ENCODE measurements around the gene FBXO17. TPM values are rescaled to one million over a fixed set of nuclear protein-coding genes. Genes with fewer than 3 reads are reported as not detected.

Gene FBXO17, protein sequence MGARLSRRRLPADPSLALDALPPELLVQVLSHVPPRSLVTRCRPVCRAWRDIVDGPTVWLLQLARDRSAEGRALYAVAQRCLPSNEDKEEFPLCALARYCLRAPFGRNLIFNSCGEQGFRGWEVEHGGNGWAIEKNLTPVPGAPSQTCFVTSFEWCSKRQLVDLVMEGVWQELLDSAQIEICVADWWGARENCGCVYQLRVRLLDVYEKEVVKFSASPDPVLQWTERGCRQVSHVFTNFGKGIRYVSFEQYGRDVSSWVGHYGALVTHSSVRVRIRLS
- not detected for total RNA-seq
- polyA plus RNA-seq (2013, experiment 1 of 2) = 0.09 TPM
- polyA plus RNA-seq (2013, experiment 2 of 2) = 0.67 TPM
- 0 to 0.32 (median 0) reads per million in 172 experiments for total RNA-seq

DNA sequence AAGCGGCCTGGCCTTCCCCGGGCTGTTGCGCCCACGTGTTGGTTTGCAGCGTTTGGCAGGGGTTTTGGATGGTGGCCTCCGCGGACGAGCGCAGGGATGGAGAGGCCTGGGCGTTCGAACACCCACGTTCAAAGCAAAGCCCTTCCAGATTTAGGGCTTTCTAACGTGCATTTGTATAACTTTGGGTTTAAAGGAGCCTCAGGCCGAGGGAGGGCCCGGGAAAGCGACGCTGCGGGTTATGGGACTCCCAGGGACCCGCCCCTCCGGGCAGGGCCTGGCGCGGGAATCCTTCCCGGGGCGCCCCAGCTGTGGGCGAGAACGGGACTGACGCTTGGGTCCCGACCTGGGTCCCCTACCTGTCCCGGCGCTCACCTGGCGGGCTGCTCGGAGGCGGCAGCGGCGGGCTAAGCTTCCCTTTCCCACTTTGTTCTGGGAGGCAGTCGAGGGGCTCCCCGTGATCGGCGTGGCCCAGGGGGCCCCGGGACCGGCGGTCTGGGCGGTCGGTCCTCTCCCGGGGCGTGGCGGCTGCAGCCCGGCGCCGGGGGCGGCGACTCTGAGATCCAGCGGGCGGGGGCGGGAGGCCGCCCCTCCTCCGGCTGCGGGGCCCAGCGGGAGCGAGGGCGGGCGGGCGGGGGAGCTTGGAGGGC lies at the start of gene FBXO17:
Gene FBXO17, minus strand, starts transcription at position 529 of the 647 bp plus-strand sequence. CDS start 25,423 bp downstream, outside the sequence.
- peaks cover 9% of the 10 kb centered on the region for H3K4me1 Mint-ChIP-seq (ENCODE audit: low read depth)
- no peaks in the 10 kb centered on the region for H3K36me3 Mint-ChIP-seq (ENCODE audit: low read depth)
- no peaks in the 10 kb centered on the region for H3K36me3 ChIP-seq (ENCODE audit: insufficient read depth, low read length)
- ChIA-PET CTCF (interaction anchor here (1.3 kb wide), 1 partner anchor 13 kb away, joined by 3 read pairs; no protein-coding TSS in a partner anchor), POLR2A (no interaction called here)
- no peak within 1 kb of the TSS for H3K4me3 ChIP-seq (ENCODE audit: low read length)
- intact Hi-C loops (cut with DNase I, micrococcal nuclease) = no loop called here
- H3K27me3 Mint-ChIP-seq = peaks cover 44% of the 10 kb centered on the region
- no peak within 1 kb of the TSS for H3K27ac Mint-ChIP-seq
- no peak within 1 kb of the TSS for H3K27ac ChIP-seq (ENCODE audit: low read depth in 1 of 2, low read length in 2 of 2)
- TF ChIP-seq, protein P1, sequence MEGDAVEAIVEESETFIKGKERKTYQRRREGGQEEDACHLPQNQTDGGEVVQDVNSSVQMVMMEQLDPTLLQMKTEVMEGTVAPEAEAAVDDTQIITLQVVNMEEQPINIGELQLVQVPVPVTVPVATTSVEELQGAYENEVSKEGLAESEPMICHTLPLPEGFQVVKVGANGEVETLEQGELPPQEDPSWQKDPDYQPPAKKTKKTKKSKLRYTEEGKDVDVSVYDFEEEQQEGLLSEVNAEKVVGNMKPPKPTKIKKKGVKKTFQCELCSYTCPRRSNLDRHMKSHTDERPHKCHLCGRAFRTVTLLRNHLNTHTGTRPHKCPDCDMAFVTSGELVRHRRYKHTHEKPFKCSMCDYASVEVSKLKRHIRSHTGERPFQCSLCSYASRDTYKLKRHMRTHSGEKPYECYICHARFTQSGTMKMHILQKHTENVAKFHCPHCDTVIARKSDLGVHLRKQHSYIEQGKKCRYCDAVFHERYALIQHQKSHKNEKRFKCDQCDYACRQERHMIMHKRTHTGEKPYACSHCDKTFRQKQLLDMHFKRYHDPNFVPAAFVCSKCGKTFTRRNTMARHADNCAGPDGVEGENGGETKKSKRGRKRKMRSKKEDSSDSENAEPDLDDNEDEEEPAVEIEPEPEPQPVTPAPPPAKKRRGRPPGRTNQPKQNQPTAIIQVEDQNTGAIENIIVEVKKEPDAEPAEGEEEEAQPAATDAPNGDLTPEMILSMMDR (IDR thresholded peaks at IDR 0.05) = no peak
- peaks cover 16 to 22% of the 10 kb centered on the region in 2 experiments for H3K27me3 ChIP-seq (ENCODE audit: control insufficient read depth in 1 of 2, insufficient read depth in 2 of 2, low read length in 2 of 2)
- no peak within 1 kb of the TSS for H3K4me3 Mint-ChIP-seq
- peaks cover 0 to 7% of the 10 kb centered on the region in 2 experiments for H3K9me3 ChIP-seq (ENCODE audit: control insufficient read depth in 1 of 2, insufficient read depth in 1 of 2, low read length in 2 of 2)
- no peaks in the 10 kb centered on the region for H3K9me3 Mint-ChIP-seq
- peaks cover 10% of the 10 kb centered on the region for H3K4me1 ChIP-seq (ENCODE audit: insufficient read depth, low read length)
- DNase-seq (no peak), ATAC-seq (ENCODE audit: poor library complexity) (no peak)

DNA sequence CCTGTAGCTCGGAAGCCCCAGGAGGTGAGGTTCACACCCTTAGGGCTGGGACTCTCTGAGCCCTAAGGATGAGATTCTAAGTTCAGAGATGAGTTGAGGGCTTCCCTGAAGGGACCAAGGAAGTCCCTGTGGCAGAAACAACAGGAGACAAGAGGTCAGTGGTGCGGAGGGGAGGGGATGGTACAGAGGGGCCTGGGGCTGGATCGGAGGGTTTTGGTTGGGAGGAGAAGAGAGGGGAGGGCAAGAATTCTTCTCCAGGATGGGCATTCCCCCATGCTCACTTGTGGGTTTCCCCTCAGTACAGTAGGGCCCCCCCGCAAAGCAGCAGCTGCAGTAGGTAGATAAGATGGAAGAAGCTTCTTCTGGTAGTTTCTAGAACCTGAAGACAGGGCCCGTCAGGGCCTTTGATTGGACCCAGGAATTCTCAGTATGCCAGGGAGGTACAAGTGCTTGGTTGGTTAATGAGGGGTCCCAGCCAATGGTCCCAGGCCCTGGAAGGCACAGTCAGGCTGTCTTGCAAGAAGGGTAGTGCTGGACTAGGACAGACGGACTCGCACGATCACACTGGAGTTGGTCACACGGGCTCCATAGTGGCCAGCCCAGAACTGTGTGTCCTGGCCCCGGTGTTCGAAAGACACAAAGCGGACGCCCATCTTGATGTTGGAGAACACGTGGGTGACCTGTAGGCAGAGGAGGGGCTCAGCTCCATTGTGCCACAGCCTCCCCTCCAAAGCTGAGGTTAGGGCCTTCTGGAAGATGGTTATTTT lies 49.5 kb upstream of the FBXO17 start:
- H3K4me3 Mint-ChIP-seq = no peak overlapping the region
- Histone ChIP-seq H3K27ac (ENCODE audit: low read depth in 1 of 2, low read length in 2 of 2) (no peak overlapping the region), H3K36me3 (ENCODE audit: insufficient read depth, low read length) (no peaks in the 10 kb centered on the region), H3K9me3 (ENCODE audit: control insufficient read depth in 1 of 2, insufficient read depth in 1 of 2, low read length in 2 of 2) (peaks cover 0 to 8% of the 10 kb centered on the region in 2 experiments), H3K27me3 (ENCODE audit: control insufficient read depth in 1 of 2, insufficient read depth in 2 of 2, low read length in 2 of 2) (peaks cover 4 to 12% of the 10 kb centered on the region in 2 experiments), H3K4me1 (ENCODE audit: insufficient read depth, low read length) (no peaks in the 10 kb centered on the region), H3K4me3 (ENCODE audit: low read length) (no peak overlapping the region)
- H3K36me3 Mint-ChIP-seq (ENCODE audit: low read depth) = no peaks in the 10 kb centered on the region
- POLR2A ChIA-PET = no interaction called here
- no peak overlapping the region for H3K27ac Mint-ChIP-seq
- ATAC-seq (ENCODE audit: poor library complexity) = no peak
- DNase-seq = no peak
- H3K27me3 Mint-ChIP-seq = peaks cover 42% of the 10 kb centered on the region
- TF ChIP-seq, protein P1 (IDR thresholded peaks at IDR 0.05) = no peak
- intact Hi-C loops (cut with DNase I, micrococcal nuclease) = no loop called here
- CTCF ChIA-PET = no interaction called here
- H3K9me3 Mint-ChIP-seq = no peaks in the 10 kb centered on the region
- no peaks in the 10 kb centered on the region for H3K4me1 Mint-ChIP-seq (ENCODE audit: low read depth)

DNA sequence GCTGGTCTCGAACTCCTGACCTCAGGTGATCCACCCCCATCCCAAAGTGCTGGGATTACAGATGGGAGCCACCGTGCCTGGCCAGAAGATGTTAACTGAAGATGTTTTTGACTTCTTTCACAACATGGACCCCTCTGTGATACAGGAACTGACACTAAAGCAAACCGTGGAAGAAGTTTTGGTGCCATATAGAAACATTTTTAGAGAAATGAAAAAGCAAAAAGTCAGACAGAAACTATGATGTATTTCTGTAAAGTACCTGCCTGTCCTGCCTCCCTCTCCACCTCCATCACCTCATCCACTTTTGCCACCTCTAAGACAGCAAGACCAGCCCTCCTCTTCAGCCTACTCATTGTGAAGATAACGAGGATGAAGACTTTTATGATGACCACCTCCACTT lies 45.5 kb upstream of the FBXO17 start:
- Mint-ChIP-seq H3K4me3 (no peak overlapping the region), H3K27ac (no peak overlapping the region), H3K36me3 (ENCODE audit: low read depth) (no peaks in the 10 kb centered on the region), H3K4me1 (ENCODE audit: low read depth) (no peaks in the 10 kb centered on the region), H3K27me3 (peaks cover 37% of the 10 kb centered on the region), H3K9me3 (no peaks in the 10 kb centered on the region)
- Histone ChIP-seq H3K27ac (ENCODE audit: low read depth in 1 of 2, low read length in 2 of 2) (no peak overlapping the region), H3K27me3 (ENCODE audit: control insufficient read depth in 1 of 2, insufficient read depth in 2 of 2, low read length in 2 of 2) (peaks cover 2 to 6% of the 10 kb centered on the region in 2 experiments), H3K36me3 (ENCODE audit: insufficient read depth, low read length) (no peaks in the 10 kb centered on the region), H3K4me1 (ENCODE audit: insufficient read depth, low read length) (no peaks in the 10 kb centered on the region), H3K4me3 (ENCODE audit: low read length) (no peak overlapping the region), H3K9me3 (ENCODE audit: control insufficient read depth in 1 of 2, insufficient read depth in 1 of 2, low read length in 2 of 2) (peaks cover 0 to 3% of the 10 kb centered on the region in 2 experiments)
- intact Hi-C loops (cut with DNase I, micrococcal nuclease) = no loop called here
- DNase-seq = no peak
- no peak for ATAC-seq (ENCODE audit: poor library complexity)
- ChIA-PET CTCF (no interaction called here), POLR2A (no interaction called here)
- TF ChIP-seq, protein P1 (IDR thresholded peaks at IDR 0.05) = no peak

All from CD4-positive, alpha-beta T cell (primary cell).